GM21390 (cell line): Measurements from ENCODE around the gene INPP5K.
A peak's percentile ranks its signal among the peaks of the same experiment; 100 is the strongest.
"Not testable (repeated sequence)": the region's sequence is repeated elsewhere in the genome, so short reads cannot be mapped to it uniquely, and the experiment has no call there.

Experiments used
- ATAC-seq: cut with Tn5 transposase; IDR thresholded peaks from one replicate; pipeline ENCODE4 v1.9.1; 2021; ENCODE audit not compliant: unreplicated experiment

INPP5K gene

GRCh38 chr17:1469231-1469852 lies 47.1 kb downstream of the INPP5K start:
- ATAC-seq, result no peak

- no peak for ATAC-seq
Measured at GRCh38 chr17:1467898-1468492, 48.4 kb downstream of the INPP5K start.

- ATAC-seq, result no peak
Measured at GRCh38 chr17:1467258-1467657, 49.2 kb downstream of the INPP5K start.

GRCh38 chr17:1464186-1464585 lies 52.2 kb downstream of the INPP5K start:
- no peak for ATAC-seq

- ATAC-seq, result no peak
Measured at GRCh38 chr17:1462164-1463112, 54.0 kb downstream of the INPP5K start.

- ATAC-seq, result no peak
Measured at GRCh38 chr17:1461198-1461944, 55.0 kb downstream of the INPP5K start.

DNA sequence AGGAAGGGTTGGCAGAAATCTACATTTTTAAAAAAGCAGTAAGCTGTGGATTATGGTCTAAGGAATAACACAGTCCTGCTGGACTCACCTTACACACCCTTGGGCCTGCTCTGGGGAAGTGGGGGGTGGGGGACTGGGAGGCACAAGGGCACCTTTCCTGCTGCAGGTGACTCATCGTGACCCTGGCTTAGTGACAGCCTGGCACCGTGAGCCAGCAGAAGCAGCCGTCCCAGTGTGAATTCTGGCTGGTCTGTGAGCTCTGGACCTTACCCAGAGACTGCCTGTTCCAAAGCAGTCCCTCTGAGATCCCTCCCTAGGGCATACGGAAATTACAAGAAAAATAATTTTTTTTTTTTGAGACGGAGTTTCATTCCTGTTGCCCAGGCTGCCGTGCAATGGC lies 56.2 kb downstream of the INPP5K start:
- ATAC-seq, result no peak

- peak; percentile 81 for ATAC-seq
Measured at GRCh38 chr17:1455797-1456599, 60.4 kb downstream of the INPP5K start, which contains the start of gene CRK. CRK (minus strand) TSS chr17:1456232; CDS start chr17:1456117, 115 bp downstream.

DNA sequence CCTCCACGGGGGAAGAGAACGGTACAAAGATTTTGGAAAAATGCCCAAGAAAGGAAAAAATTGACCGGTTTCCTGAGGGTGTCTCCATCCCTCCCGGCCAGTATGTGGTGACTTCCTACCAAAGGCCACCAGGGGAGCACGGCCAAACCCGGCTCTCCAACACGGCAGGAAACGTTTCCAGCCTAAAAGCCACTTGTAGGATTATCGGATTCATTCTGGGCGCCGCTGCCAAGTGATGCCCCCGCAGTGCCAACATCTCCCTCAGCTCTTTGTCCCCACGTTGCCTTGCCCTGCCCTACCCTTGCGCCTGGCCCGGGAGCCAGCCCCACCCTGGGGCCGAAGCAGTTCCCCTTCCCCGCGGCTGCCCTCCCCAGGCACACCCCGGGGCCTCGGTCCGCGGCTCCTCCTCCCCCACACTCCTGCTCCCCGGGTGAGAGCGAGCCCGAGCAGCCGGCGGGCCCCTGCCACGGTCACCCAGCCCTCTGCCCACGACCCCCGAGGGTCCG lies 61.1 kb downstream of the INPP5K start:
- peak; percentile 40 for ATAC-seq

GRCh38 chr17:1454541-1454940 lies 61.9 kb downstream of the INPP5K start:
- ATAC-seq, result no peak

- not testable (repeated sequence) for ATAC-seq
Measured at GRCh38 chr17:1453694-1454093, 62.7 kb downstream of the INPP5K start.

- no peak for ATAC-seq
Measured at GRCh38 chr17:1452836-1453235, 63.6 kb downstream of the INPP5K start.

GRCh38 chr17:1450261-1450660 lies 66.2 kb downstream of the INPP5K start:
- ATAC-seq, result not testable (repeated sequence)

DNA sequence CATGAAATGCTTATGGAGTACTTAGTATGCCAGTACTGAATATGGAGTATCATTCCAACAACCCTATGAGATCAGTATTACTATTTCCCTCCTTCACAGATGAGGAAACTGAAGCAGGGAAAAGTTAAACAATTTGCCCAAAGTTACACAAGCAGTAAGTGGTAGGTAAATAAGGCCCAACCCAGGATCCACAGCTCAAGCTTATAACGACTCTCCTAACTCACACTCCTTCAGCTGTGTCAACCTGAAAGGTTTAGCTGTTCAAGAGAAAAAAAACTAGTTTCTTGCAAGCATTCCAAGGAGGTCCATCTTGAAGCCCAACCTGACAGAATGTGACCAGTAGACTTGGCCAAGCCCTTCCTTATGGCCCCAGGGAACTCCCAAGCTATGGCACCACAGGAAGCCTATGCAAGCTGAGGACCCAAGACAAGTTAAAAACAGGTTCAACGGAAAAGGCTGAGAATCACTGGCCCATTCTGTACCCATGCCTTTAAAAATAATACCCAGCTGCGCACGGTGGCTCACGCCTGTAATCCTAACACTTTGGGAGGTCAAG lies 66.9 kb downstream of the INPP5K start:
- ATAC-seq, result no peak

GRCh38 chr17:1447052-1447451 lies 69.4 kb downstream of the INPP5K start:
- no peak for ATAC-seq

- no peak for ATAC-seq
Measured at GRCh38 chr17:1446201-1446600, 70.2 kb downstream of the INPP5K start.

- ATAC-seq, result not testable (repeated sequence)
Measured at GRCh38 chr17:1445695-1446094, 70.7 kb downstream of the INPP5K start.
